GM12878 (cell line): Measurements from ENCODE around the gene RASGRP3.

Experiments used
- CREM ChIP-seq: IDR thresholded peaks from 2 replicates; pipeline ENCODE4 v1.6.1; 2014; ENCODE audit warnings: antibody characterized with exemption, low read depth
- CTCF ChIP-seq, 3 experiments: IDR thresholded peaks in 2 of 3; conservative IDR thresholded peaks in 1 of 3; 2 replicates each; pipeline ENCODE4 v1.5.1; 2011; ENCODE audit warnings: low read depth in 3 of 3, low read length in 3 of 3, mild to moderate bottlenecking in 3 of 3, control low read depth in 2 of 3, moderate library complexity in 2 of 3, inconsistent platforms in 1 of 3, mixed read lengths in 1 of 3; ENCODE audit not compliant: control insufficient read depth in 2 of 3, insufficient read depth in 1 of 3; ENCODE audit errors: extremely low read depth in 1 of 3
- MAX ChIP-seq: IDR thresholded peaks from 2 replicates; pipeline ENCODE4 v1.6.1; 2012; ENCODE audit warnings: low read depth, low read length, improper control_type of control experiment
- NBN ChIP-seq: fragments of 450-650 bp; IDR thresholded peaks from 2 replicates; pipeline ENCODE4 v1.6.1; 2016
- RAD51 ChIP-seq: fragments of 450-650 bp; IDR thresholded peaks from 2 replicates; pipeline ENCODE4 v1.6.1; 2016; ENCODE audit warnings: moderate library complexity, mild to moderate bottlenecking, inconsistent platforms
- SP1 ChIP-seq: IDR thresholded peaks from one replicate; pipeline ENCODE4 v1.6.1; 2011; ENCODE audit warnings: low read depth, low read length
- TAF1 ChIP-seq: IDR thresholded peaks from 2 replicates; pipeline ENCODE4 v1.6.1; 2011; ENCODE audit warnings: mild to moderate bottlenecking, low read depth, low read length, borderline replicate concordance
- ZNF384 ChIP-seq: IDR thresholded peaks from 2 replicates; pipeline ENCODE4 v1.6.1; 2012; ENCODE audit warnings: low read depth, mild to moderate bottlenecking, low read length, improper control_type of control experiment, borderline replicate concordance

GRCh38 chr2:33516456-33516995 is 40.1 kb downstream of the RASGRP3 start:
- TF ChIP-seq ZNF384 (no peak), CTCF (IDR thresholded peaks at IDR 0.05 in 2 of 3, conservative IDR thresholded peaks at IDR 0.05 in 1 of 3; ENCODE audit: control insufficient read depth in 2 of 3, extremely low read depth in 1 of 3, insufficient read depth in 1 of 3, low read depth in 3 of 3, low read length in 3 of 3) (no peak), NBN (no peak), TAF1 (no peak), SP1 (no peak), RAD51 (no peak), MAX (no peak), CREM (no peak)
